Bronchial epithelial cell (primary cell): Measurements from ENCODE around the gene SDR9C7. TPM values are rescaled to one million over a fixed set of nuclear protein-coding genes. Genes with fewer than 3 reads are reported as not detected.
A peak's percentile ranks its signal among the peaks of the same experiment; 100 is the strongest.
"Not testable (repeated sequence)": the region's sequence is repeated elsewhere in the genome, so short reads cannot be mapped to it uniquely, and the experiment has no call there.

ENCODE experiments used
- DNase-seq: peaks from one replicate; pipeline ENCODE4 v3.0.0-alpha.2; 2010; ENCODE audit warnings: low read depth
- FAIRE-seq: peaks from 2 replicates; lab custom pipeline; 2011; peaks lifted over from hg19 to GRCh38; lab: Jason Lieb, UNC
- H3K27me3 ChIP-seq: 2 replicates; pipeline ENCODE4 v1.5.1; 2011; ENCODE audit warnings: low read length; ENCODE audit not compliant: control insufficient read depth, insufficient read depth
- H3K36me3 ChIP-seq: 2 replicates; pipeline ENCODE4 v1.5.1; 2011; ENCODE audit warnings: low read length; ENCODE audit not compliant: control insufficient read depth, insufficient read depth
- H3K4me3 ChIP-seq: 2 replicates; pipeline ENCODE4 v1.5.1; 2011; ENCODE audit warnings: mild to moderate bottlenecking, low read depth, low read length, control low read depth
- total RNA-seq: library from RNA; depleted of rRNA; stranded (reverse); fragments of >200 nt; gene quantifications from 2 replicates; pipeline ENCODE4 v1.2.1, GENCODE V29; 2014
- TF ChIP-seq, protein P1 (sequence below): IDR thresholded peaks from 2 replicates; pipeline ENCODE4 v1.5.1; 2011; ENCODE audit warnings: mild to moderate bottlenecking, moderate library complexity, low read length, control low read depth, inconsistent platforms; ENCODE audit not compliant: insufficient read depth, severe bottlenecking

SDR9C7 gene
- total RNA-seq, 1 donor from 2014 or later = 0.26 TPM

DNA sequence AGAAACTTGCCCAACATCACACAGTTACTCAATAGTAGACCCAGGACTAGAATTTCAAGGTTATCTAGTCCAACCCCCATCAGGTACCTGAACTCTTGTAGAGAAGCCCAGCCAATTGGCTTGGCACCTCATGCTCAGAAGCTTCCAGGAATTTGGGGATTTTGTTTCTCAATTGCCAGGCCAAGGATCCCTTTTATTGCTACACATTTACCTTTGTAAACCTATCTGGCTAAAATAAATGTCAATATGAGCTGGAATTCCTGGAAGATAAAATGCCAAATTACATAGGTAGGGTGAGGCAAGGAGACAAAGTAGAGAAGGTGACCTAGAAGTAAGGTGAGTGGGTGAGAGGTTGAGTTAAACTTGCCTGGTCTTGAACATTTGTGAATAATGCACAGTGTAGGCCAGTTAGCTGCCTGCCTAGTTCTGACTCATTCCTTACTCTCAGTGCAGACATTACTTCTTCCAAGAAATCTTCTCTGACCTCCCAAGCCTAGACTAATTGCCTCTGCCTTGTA is 36.3 kb downstream of the SDR9C7 start:
- FAIRE-seq (no peak), DNase-seq (peak; percentile 96)
- TF ChIP-seq, protein P1, sequence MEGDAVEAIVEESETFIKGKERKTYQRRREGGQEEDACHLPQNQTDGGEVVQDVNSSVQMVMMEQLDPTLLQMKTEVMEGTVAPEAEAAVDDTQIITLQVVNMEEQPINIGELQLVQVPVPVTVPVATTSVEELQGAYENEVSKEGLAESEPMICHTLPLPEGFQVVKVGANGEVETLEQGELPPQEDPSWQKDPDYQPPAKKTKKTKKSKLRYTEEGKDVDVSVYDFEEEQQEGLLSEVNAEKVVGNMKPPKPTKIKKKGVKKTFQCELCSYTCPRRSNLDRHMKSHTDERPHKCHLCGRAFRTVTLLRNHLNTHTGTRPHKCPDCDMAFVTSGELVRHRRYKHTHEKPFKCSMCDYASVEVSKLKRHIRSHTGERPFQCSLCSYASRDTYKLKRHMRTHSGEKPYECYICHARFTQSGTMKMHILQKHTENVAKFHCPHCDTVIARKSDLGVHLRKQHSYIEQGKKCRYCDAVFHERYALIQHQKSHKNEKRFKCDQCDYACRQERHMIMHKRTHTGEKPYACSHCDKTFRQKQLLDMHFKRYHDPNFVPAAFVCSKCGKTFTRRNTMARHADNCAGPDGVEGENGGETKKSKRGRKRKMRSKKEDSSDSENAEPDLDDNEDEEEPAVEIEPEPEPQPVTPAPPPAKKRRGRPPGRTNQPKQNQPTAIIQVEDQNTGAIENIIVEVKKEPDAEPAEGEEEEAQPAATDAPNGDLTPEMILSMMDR = no peak
- Histone ChIP-seq H3K4me3 (no peak overlapping the region), H3K27me3 (no peaks in the 10 kb centered on the region), H3K36me3 (no peaks in the 10 kb centered on the region)

DNA sequence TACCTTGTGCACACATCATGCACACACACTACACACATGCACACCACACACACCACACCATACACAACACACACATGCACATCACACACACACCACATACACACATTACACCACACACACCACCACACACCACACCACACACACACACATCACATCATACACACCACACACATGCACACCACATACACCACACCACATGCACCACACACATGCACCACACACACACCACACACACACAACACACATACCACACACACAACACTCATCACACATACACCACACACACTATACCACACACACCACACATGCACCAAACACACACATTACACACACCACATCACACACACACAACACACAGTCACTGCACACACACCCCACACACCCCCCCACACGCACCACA is 38.1 kb downstream of the SDR9C7 start:
- H3K27me3 ChIP-seq = no peaks in the 10 kb centered on the region
- no peaks in the 10 kb centered on the region for H3K36me3 ChIP-seq
- TF ChIP-seq, protein P1 = no peak
- FAIRE-seq (peak; percentile 96), DNase-seq (no peak)
- no peak overlapping the region for H3K4me3 ChIP-seq

DNA sequence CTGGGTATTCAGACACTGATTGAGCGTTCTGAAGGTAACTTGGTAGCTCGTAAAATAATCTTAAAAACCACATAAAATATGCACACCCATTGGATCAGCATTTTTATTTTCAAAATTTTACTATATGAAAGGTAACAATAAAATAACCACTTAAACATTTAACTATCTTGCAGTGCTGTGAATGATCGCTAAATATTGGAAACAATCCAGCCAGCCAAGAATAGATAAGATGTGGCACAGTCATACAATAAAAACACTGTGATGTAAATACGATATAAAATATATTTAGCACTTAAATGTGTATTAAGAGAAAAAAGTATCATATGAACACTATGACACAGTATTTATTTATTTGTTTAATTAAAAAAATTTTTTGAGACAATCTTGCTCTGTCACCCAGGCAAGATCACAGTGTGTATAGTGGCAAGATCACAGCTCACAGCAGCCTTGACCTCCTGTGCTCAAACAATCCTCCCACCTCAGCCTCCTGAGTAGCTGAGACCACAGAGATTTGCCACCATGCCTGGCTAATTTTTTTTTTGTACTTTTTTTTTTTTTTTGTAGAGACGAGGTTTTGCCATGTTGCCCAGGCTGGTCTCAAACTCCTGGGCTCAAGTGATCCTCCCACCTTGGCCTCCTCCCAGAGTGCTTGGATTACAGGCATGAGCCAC is 39.4 kb downstream of the SDR9C7 start:
- Histone ChIP-seq H3K4me3 (no peak overlapping the region), H3K27me3 (no peaks in the 10 kb centered on the region), H3K36me3 (no peaks in the 10 kb centered on the region)
- FAIRE-seq (no peak), DNase-seq (no peak)
- TF ChIP-seq, protein P1 = no peak

DNA sequence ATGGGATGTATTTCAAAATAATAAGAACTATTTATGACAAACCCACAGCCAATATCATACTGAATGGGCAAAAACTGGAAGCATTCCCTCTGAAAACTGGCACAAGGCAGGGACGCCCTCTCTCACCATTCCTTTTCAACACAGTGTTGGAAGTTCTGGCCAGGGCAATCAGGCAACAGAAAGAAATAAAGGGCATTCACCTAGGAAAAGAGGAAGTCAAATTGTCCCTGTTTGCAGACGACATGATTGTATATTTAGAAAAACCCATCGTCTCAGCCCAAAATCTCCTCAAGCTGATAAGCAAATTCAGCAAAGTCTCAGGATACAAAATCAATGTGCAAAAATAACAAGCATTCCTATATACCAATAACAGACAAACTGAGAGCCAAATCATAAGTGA is 42.3 kb downstream of the SDR9C7 start:
- H3K27me3 ChIP-seq, H3K4me3 ChIP-seq, FAIRE-seq, DNase-seq, H3K36me3 ChIP-seq: not testable (repeated sequence)

DNA sequence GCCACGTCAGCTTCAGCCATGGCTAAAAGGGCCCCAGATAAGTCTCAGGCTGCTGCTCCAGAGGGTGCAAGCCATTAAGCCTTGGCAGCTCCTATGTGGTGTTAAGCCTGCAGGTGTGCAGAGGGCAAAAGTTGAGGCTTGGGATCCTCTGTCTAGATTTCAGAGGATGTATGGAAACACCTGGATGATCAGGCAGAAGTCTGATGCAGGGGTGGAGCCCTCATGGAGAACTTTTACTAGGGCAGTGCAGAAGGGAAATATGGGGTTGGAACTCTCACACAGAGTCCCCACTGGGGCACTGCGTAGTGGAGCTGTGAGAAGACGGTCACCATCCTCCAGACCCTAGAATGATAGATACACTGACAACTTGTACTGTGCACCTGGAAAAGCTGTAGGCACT is 47.9 kb downstream of the SDR9C7 start:
- H3K36me3 ChIP-seq = no peaks in the 10 kb centered on the region
- H3K4me3 ChIP-seq = no peak overlapping the region
- no peak for FAIRE-seq
- TF ChIP-seq, protein P1 = no peak
- DNase-seq = no peak
- no peaks in the 10 kb centered on the region for H3K27me3 ChIP-seq

DNA sequence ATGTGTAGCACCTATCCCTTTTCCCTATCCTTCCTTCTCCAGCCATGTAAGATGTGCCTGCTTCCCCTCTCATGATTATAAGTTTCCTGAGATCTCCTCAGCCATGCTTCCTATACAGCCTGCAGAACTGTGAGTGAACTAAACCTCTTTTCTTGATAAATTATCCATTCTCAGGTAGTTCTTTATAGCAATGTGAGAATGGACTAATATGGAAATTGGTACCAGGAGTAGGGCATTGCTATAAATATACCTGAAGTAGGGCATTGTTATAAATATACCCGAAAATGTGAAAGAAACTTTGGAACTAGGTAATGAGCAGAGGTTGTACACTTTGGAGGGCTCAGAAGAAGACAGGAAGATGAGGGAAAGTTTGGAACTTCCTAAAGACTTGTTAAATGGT is 48.9 kb downstream of the SDR9C7 start:
- FAIRE-seq (no peak), DNase-seq (no peak)
- H3K27me3 ChIP-seq = no peaks in the 10 kb centered on the region
- H3K36me3 ChIP-seq = no peaks in the 10 kb centered on the region
- TF ChIP-seq, protein P1 = no peak
- no peak overlapping the region for H3K4me3 ChIP-seq
